Left kidney (tissue), 2 donors: ENCODE data around the gene SFT2D1. TPM values are rescaled to one million over a fixed set of nuclear protein-coding genes. Genes with fewer than 3 reads are reported as not detected.

Experiments
- DNase-seq: peaks from one replicate; pipeline ENCODE4 v3.0.0-alpha.2; 2013
- polyA plus RNA-seq: library from polyadenylated mRNA; unstranded; fragments of 120-200 nt; gene quantifications from one replicate; pipeline ENCODE4 v1.2.1, GENCODE V29; 2013; ENCODE audit not compliant: insufficient read length

Gene SFT2D1
- polyA plus RNA-seq, 1 donor = 75.3 TPM

GRCh38 chr6:166278579-166279392 is 63.6 kb downstream of the SFT2D1 start:
- DNase-seq = no peak

- DNase-seq = no peak
These were observed 64.3 kb downstream of the SFT2D1 start for GRCh38 chr6:166277892-166278578.

GRCh38 chr6:166277018-166277417 is 65.3 kb downstream of the SFT2D1 start:
- no peak for DNase-seq

GRCh38 chr6:166275714-166276166 is 66.6 kb downstream of the SFT2D1 start:
- DNase-seq = peak; percentile 51

GRCh38 chr6:166274739-166275370 is 67.5 kb downstream of the SFT2D1 start:
- no peak for DNase-seq

- DNase-seq = no peak
These were observed 68.2 kb downstream of the SFT2D1 start for GRCh38 chr6:166274163-166274562.

- no peak for DNase-seq
These were observed 71.0 kb downstream of the SFT2D1 start for GRCh38 chr6:166271376-166271765.

- no peak for DNase-seq
These were observed 71.5 kb downstream of the SFT2D1 start for GRCh38 chr6:166270706-166271375.

Other genes with a start within 250 kb of the SFT2D1 start
- not detected for gene TBXT, start 174.7 kb downstream of the SFT2D1 start, polyA plus RNA-seq
- 0.12 TPM for gene PRR18, start 34.2 kb downstream of the SFT2D1 start, polyA plus RNA-seq
- gene MPC1, start 40.4 kb upstream of the SFT2D1 start, polyA plus RNA-seq = 77.9 TPM
- gene RAMACL, start 244.1 kb upstream of the SFT2D1 start, polyA plus RNA-seq = 0.40 TPM